ENCODE measurements around the gene RBM5. TPM values are rescaled to one million over a fixed set of nuclear protein-coding genes. Genes with fewer than 3 reads are reported as not detected.

The RBM5 gene
- total and polyA plus RNA-seq, 2 donors, result 88.7 to 325 TPM

GRCh38 chr3:50154476-50154839 lies 65.7 kb downstream of the RBM5 start:
- Histone ChIP-seq H3K4me1 (ENCODE audit: insufficient read depth) (no peaks in the 10 kb centered on the region), H3K36me3 (ENCODE audit: insufficient read depth) (no peaks in the 10 kb centered on the region), H3K4me3 (ENCODE audit: low read depth, low read length) (peak overlapping the region; percentile 60), H3K27ac (ENCODE audit: low read depth) (peak overlapping the region; percentile 57)
- 5% methylated on average over 34 of the region's 34 CpGs for WGBS
- DNase-seq (ENCODE audit: extremely low spot score), result no peak

- under 1% methylated on average over 96 of the region's 98 CpGs for WGBS
- Histone ChIP-seq H3K27ac (ENCODE audit: low read depth) (peak within 1 kb of the TSS; percentile 57), H3K4me1 (ENCODE audit: insufficient read depth) (no peaks in the 10 kb centered on the region), H3K36me3 (ENCODE audit: insufficient read depth) (no peaks in the 10 kb centered on the region), H3K4me3 (ENCODE audit: low read depth, low read length) (peak within 1 kb of the TSS; percentile 60)
- DNase-seq (ENCODE audit: extremely low spot score), result no peak
Observed at GRCh38 chr3:50154840-50155490, 66.2 kb downstream of the RBM5 start, which contains the start of gene SEMA3F. Gene SEMA3F (plus strand): TSS chr3:50155324. CDS start chr3:50159623, 4,299 bp downstream.

GRCh38 chr3:50155491-50155878 lies 66.8 kb downstream of the RBM5 start:
- Histone ChIP-seq H3K4me3 (ENCODE audit: low read depth, low read length) (peak overlapping the region; percentile 60), H3K4me1 (ENCODE audit: insufficient read depth) (no peaks in the 10 kb centered on the region), H3K27ac (ENCODE audit: low read depth) (peak overlapping the region; percentile 26), H3K36me3 (ENCODE audit: insufficient read depth) (no peaks in the 10 kb centered on the region)
- 4% methylated on average over 37 of the region's 37 CpGs for WGBS
- DNase-seq (ENCODE audit: extremely low spot score), result no peak

- H3K4me1 ChIP-seq (ENCODE audit: insufficient read depth), result no peaks in the 10 kb centered on the region
- H3K36me3 ChIP-seq (ENCODE audit: insufficient read depth), result no peaks in the 10 kb centered on the region
- 42% methylated on average over 13 of the region's 13 CpGs for WGBS
- peak overlapping the region; percentile 60 for H3K4me3 ChIP-seq (ENCODE audit: low read depth, low read length)
- no peak for DNase-seq (ENCODE audit: extremely low spot score)
- H3K27ac ChIP-seq (ENCODE audit: low read depth), result no peak overlapping the region
Observed at GRCh38 chr3:50155891-50156290, 67.2 kb downstream of the RBM5 start.

- peak overlapping the region; percentile 61 for H3K27ac ChIP-seq (ENCODE audit: low read depth)
- WGBS, result 45% methylated on average over 20 of the region's 20 CpGs
- no peak for DNase-seq (ENCODE audit: extremely low spot score)
Observed at GRCh38 chr3:50156549-50157493, 68.1 kb downstream of the RBM5 start.

GRCh38 chr3:50157827-50158529 lies 69.3 kb downstream of the RBM5 start:
- DNase-seq (ENCODE audit: extremely low spot score), result peak; percentile 70
- H3K4me1 ChIP-seq (ENCODE audit: insufficient read depth), result no peaks in the 10 kb centered on the region
- no peak overlapping the region for H3K4me3 ChIP-seq (ENCODE audit: low read depth, low read length)
- no peaks in the 10 kb centered on the region for H3K36me3 ChIP-seq (ENCODE audit: insufficient read depth)
- WGBS, result 82% methylated on average over 12 of the region's 12 CpGs
- peak overlapping the region; percentile 44 for H3K27ac ChIP-seq (ENCODE audit: low read depth)

More at GRCh38 chr3:50156549-50157493, 68.1 kb downstream of the RBM5 start:
- peak overlapping the region; percentile 60 for H3K4me3 ChIP-seq (ENCODE audit: low read depth, low read length)
- no peaks in the 10 kb centered on the region for H3K36me3 ChIP-seq (ENCODE audit: insufficient read depth)
- H3K4me1 ChIP-seq (ENCODE audit: insufficient read depth), result no peaks in the 10 kb centered on the region

GRCh38 chr3:50158530-50159146 lies 69.9 kb downstream of the RBM5 start:
- Histone ChIP-seq H3K36me3 (ENCODE audit: insufficient read depth) (no peaks in the 10 kb centered on the region), H3K4me1 (ENCODE audit: insufficient read depth) (no peaks in the 10 kb centered on the region), H3K4me3 (ENCODE audit: low read depth, low read length) (no peak overlapping the region), H3K27ac (ENCODE audit: low read depth) (no peak overlapping the region)
- DNase-seq (ENCODE audit: extremely low spot score), result no peak
- 82% methylated on average over 10 of the region's 10 CpGs for WGBS

- Histone ChIP-seq H3K36me3 (ENCODE audit: insufficient read depth) (no peaks in the 10 kb centered on the region), H3K27ac (ENCODE audit: low read depth) (no peak overlapping the region), H3K4me1 (ENCODE audit: insufficient read depth) (no peaks in the 10 kb centered on the region), H3K4me3 (ENCODE audit: low read depth, low read length) (no peak overlapping the region)
- no peak for DNase-seq (ENCODE audit: extremely low spot score)
- WGBS, result 53% methylated on average over 7 of the region's 7 CpGs
Observed at GRCh38 chr3:50160561-50160983, 71.9 kb downstream of the RBM5 start.

GRCh38 chr3:50161320-50161719 lies 72.6 kb downstream of the RBM5 start:
- H3K4me1 ChIP-seq (ENCODE audit: insufficient read depth), result peaks cover 3% of the 10 kb centered on the region
- H3K4me3 ChIP-seq (ENCODE audit: low read depth, low read length), result no peak overlapping the region
- WGBS, result 82% methylated on average over 13 of the region's 13 CpGs
- H3K27ac ChIP-seq (ENCODE audit: low read depth), result peak overlapping the region; percentile 54
- H3K36me3 ChIP-seq (ENCODE audit: insufficient read depth), result no peaks in the 10 kb centered on the region
- no peak for DNase-seq (ENCODE audit: extremely low spot score)

GRCh38 chr3:50162034-50162883 lies 73.5 kb downstream of the RBM5 start:
- Histone ChIP-seq H3K36me3 (ENCODE audit: insufficient read depth) (no peaks in the 10 kb centered on the region), H3K27ac (ENCODE audit: low read depth) (peak overlapping the region; percentile 64), H3K4me1 (ENCODE audit: insufficient read depth) (peaks cover 3% of the 10 kb centered on the region), H3K4me3 (ENCODE audit: low read depth, low read length) (no peak overlapping the region)
- 81% methylated on average over 5 of the region's 5 CpGs for WGBS
- DNase-seq (ENCODE audit: extremely low spot score), result no peak

- H3K4me1 ChIP-seq (ENCODE audit: insufficient read depth), result peaks cover 5% of the 10 kb centered on the region
- no peak overlapping the region for H3K4me3 ChIP-seq (ENCODE audit: low read depth, low read length)
Observed at GRCh38 chr3:50163572-50164455, 75.1 kb downstream of the RBM5 start.

GRCh38 chr3:50164481-50164880 lies 75.8 kb downstream of the RBM5 start:
- Histone ChIP-seq H3K27ac (ENCODE audit: low read depth) (no peak overlapping the region), H3K4me3 (ENCODE audit: low read depth, low read length) (no peak overlapping the region), H3K36me3 (ENCODE audit: insufficient read depth) (no peaks in the 10 kb centered on the region), H3K4me1 (ENCODE audit: insufficient read depth) (peaks cover 5% of the 10 kb centered on the region)
- no peak for DNase-seq (ENCODE audit: extremely low spot score)
- 31% methylated on average over 1 of the region's 1 CpG for WGBS

More at GRCh38 chr3:50163572-50164455, 75.1 kb downstream of the RBM5 start:
- H3K27ac ChIP-seq (ENCODE audit: low read depth), result no peak overlapping the region
- no peaks in the 10 kb centered on the region for H3K36me3 ChIP-seq (ENCODE audit: insufficient read depth)
- 42% methylated on average over 8 of the region's 8 CpGs for WGBS
- no peak for DNase-seq (ENCODE audit: extremely low spot score)

Measured in urinary bladder (tissue), 4 donors.